Measurements from ENCODE around the gene SLC17A5.
"Not testable (repeated sequence)": the region's sequence is repeated elsewhere in the genome, so short reads cannot be mapped to it uniquely, and the experiment has no call there.

The SLC17A5 gene, protein sequence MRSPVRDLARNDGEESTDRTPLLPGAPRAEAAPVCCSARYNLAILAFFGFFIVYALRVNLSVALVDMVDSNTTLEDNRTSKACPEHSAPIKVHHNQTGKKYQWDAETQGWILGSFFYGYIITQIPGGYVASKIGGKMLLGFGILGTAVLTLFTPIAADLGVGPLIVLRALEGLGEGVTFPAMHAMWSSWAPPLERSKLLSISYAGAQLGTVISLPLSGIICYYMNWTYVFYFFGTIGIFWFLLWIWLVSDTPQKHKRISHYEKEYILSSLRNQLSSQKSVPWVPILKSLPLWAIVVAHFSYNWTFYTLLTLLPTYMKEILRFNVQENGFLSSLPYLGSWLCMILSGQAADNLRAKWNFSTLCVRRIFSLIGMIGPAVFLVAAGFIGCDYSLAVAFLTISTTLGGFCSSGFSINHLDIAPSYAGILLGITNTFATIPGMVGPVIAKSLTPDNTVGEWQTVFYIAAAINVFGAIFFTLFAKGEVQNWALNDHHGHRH

DNA sequence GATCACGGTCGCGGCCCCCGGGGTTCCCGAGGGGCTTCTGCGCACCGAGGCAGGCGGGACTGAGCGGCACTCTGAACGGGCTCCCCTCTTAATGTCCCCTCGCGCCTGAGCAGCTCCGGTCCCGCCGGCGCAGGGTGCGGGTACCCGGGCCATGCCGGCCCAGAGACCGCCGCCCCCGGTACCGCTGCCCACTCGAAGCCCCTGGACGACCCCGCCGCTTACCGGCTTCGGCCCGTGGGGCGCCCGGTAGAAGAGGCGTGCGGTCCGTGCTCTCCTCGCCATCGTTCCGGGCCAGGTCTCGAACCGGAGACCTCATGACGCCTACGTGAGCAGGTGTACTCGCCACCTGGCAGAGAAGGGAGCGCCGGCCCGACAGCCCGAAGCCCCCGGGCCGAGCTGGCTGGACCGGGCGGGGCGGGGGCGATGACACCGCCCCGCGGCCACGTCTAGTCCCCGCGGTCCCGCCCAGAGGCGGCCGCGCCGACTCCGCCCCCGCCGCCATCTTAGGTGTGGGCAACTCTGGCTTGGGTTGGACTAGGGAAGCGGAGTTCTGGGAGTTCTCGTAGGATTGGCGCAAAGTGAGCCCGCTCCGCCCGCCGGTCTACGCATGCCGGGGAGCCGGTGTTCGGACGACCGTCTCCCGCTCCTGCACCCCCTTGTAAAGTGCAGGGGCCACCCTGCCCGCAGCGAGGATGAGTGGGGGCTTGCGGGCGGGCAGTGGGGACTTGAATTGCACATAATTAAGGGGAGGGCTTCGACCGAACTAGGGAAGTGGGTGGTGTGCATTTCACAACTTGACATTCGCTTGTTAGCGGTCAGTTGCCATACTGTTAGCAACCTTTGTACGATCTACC, at the start of gene SLC17A5:
TSS of gene SLC17A5 (minus strand) at position 422 of the 854 bp plus-strand sequence. CDS start at position 316, 106 bp downstream.
- DNase-seq (ENCODE audit: low read depth, low spot score), result peak; percentile 68

DNA sequence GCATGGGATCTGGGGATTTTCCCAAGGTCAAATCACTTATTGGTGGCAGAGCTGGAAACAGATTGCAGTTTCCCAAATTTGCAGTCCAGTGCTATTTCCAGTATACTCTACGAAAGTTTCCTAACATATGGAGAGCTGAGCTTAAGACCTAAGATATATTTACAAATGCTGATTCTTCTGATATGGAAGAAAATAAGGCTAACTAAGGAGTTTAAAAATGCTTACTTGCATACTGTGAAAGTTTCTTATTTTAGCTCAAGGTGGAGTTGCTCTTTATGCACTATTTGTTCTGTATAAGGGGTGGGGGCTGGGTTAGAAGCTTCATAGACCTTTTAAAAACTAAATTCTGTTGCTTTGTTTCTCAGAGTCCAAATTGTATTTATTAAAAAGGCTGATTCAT, 49.7 kb upstream of the SLC17A5 start:
- DNase-seq (ENCODE audit: low read depth, low spot score), result no peak

DNA sequence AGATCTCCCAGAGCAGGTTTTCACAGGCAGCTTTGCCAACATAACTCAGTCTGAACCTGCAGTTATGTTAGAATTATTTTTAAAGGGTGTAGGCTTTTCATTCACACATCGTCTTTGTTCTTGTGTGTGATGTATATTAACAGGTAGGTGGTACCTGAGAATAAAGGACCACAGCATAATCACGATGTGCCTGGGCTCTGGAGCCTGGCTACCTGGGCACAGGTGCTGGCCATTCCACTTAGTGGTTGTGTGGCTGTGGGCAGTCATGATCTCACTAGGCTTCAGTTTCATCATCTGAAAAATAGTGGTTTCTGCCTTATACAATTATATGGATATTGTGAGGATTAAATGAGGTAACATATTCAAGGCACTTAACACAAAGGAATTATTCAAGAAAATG, 48.7 kb upstream of the SLC17A5 start:
- no peak for DNase-seq (ENCODE audit: low read depth, low spot score)

DNA sequence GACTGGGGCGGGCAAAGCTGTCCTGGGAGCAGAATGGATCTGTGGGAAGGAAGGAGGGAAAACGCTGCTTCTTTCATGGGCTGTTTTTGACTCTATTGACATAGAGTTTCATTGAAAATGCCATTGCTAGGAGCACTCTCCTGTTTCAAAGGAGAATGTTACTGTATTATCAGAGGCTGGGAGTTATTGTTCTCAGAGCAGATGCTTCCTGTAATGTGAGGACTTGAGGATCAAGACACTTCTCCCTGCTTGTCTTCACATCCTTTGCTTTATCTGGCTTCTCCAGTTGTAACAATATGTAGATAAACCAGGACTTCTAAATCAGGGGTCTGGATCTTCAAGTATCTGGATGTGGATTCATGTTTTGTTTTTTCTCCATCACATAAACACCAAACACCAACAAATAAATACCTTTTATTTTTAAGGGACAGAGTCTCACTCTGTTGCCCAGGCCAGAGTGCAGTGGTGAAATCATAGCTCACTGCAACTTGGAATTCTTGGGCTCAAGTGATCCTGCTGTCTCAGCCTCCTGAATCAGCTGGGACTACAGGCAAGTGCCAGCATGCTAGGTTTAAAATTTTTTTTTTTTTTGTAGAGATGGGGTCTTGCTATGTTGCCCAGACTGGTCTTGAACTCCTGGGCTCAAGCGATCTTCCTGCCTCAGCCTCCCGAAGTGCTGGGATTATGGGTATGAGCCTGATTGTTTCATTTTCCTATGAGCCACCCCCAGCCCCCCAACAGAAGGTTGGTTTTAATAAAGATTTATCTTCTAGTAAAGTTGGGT, 46.1 kb upstream of the SLC17A5 start:
- DNase-seq (ENCODE audit: low read depth, low spot score), result no peak

DNA sequence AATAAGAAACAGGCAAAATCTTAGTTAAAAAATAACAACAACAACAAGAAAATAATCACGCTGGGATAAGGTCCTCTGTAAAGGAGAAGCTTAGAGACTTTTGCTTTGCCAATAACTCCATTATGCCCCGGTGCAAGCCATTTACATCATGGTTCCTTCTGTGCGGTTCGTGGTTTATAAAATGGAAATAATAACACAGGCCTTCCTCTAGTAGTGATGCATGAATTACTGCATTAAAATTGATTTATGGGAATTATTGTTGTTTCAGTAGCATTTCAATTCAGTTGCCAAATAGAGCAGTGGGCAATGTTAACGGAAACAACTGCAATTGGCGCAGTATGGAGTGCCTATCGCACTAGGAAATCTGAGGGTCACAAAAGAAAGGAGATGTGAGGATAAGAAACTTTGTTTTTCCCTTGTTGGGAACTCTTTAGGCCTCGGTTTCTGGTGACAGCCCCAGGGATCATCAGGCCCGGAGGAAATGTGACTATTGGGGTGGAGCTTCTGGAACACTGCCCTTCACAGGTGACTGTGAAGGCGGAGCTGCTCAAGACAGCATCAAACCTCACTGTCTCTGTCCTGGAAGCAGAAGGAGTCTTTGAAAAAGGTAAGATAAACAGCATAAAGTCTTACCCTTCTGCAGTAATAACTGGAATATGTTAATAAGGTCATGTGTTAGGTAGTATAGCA, 43.3 kb upstream of the SLC17A5 start:
- DNase-seq (ENCODE audit: low read depth, low spot score), result no peak

DNA sequence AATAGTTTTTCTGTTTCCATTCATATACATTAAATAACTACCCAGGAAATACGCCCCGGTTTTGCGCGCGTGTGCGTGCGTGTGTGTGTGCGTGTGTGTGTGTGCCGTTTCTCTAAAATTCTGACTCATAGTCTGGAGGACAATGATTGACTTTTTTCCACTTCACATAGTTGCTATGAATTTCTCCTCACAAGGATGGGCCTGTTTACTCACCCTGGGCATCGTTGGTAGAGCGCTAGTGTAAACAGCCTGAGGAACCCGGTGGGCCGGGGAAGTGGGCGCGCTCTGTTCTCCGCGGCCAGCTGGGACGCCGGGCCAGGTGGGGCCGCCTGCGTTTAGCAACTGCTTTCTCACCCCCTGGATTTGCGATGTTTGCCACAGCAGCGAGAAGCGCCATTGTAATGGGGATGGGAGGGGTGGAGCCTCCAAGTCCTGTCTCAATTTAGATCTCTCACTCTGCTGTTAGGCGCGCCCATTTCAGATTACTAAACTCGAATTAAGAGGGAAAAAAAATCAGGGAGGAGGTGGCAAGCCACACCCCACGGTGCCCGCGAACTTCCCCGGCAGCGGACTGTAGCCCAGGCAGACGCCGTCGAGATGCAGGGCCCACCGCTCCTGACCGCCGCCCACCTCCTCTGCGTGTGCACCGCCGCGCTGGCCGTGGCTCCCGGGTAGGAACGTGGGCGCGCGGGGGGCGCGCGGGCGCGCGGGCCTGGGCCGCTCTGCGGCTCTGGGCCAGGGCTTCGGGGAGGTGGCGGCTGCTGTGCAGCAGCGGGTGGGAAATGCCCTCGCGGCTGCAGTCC, 42.0 kb upstream of the SLC17A5 start, which contains the start of gene CD109:
TSS of gene CD109 (plus strand) at position 585 of the 803 bp plus-strand sequence. CDS start at position 598, 13 bp downstream.
- DNase-seq (ENCODE audit: low read depth, low spot score), result no peak

DNA sequence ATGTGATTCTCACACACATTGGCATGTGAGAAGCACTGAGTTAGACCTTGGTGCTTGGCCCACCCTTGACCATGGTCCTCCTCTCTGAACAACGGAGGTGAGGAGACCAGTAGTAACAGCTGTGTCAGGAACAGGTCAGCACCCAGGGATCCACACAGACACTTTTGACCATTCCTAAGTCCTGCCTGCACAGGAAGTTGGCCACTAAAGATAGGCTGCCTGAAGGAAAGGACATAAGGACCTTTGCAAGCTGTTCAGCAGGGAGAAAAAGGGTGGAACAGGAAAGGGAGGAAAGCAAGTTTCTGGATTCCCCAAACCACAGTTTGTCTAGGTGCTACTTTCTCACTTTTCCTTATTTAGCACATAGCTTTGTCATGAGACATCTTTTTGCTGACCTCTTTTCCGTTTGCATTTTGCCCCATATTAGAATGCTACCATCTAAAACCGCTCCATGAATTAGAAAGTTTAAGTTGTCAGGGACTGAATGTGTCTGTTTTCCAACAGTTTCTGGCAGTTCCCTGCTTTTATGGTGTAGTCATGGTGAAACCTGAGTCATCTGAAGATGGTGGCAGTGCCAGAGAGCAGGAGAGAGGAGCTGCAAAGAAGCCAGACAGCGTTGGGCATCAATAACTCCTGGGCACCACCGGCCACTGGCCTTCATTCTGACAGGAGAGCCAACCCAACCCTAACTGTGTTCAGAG, 41.1 kb upstream of the SLC17A5 start:
- DNase-seq (ENCODE audit: low read depth, low spot score), result no peak

DNA sequence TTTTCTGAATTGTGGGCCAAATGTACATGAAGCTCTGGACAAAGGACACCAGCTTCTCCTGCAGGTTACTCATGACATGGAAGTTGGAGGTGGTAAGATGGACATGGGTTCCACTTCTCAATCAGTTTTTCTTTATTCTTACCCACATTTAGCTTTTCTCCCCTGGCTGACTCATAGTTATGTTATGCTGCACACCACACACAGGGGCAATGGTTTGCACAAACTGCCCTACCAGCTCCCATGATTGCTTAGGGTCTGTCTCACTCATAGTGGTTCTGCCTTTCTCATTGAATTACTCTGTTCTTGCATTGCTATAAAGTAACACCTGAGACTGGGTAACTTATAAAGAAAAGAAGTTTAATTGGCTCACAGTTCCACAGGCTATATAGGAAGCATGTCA, 37.7 kb upstream of the SLC17A5 start:
- no peak for DNase-seq (ENCODE audit: low read depth, low spot score)

DNA sequence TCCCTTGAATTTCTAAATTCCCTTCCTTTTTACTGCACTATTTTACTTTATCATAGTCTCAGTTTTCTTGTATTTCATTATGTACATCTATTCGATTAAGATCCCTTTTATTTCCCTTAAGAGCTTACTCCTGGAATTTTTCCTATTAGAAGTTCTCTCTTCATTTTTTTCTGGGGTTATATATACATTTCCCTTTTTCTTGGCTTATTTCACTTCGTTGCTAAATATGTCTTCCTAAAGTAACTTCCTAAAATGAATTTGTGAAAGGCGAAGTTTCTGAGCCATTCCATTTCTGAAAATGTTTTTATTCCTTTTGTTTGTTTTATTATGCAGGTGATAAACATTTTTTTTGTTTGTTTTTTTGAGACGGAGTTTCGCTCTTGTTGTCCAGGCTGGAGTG, 36.3 kb upstream of the SLC17A5 start:
- DNase-seq (ENCODE audit: low read depth, low spot score), result no peak

DNA sequence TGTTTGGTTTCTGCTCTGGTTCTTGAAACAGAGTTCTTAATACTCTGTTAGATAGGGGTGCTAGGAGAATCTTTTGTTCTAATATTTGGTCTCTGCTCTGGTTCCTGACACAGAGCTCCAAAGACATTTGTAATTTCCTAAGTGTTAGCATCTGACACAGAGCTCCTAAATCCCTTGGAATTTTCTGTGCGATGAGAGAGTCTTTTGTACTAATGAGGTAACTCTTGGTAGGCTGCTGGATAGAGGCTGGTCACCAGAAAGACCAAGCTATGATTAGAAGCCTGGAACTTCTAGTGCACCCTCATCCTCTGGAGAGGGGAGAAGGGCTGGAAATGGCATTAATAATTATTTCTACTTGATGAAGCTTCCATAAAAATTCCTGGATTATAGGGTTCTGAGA, 34.6 kb upstream of the SLC17A5 start:
- no peak for DNase-seq (ENCODE audit: low read depth, low spot score)

DNA sequence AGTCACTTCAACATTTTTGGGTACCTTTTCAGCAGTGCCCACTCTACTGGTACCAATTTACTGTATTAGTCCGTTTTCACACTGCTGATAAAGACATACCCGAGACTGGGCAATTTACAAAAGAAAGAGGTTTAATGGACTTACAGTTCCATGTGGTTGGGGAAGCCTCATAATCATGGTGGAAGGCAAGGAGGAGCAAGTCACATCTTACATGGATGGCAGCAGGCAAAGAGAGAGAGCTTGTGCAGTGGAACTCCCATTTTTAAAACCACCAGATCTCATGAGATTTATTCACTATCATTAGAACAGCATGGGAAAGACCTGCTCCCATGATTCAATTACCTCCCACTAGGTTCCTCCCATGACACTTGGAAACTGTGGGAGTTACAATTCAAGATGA, 29.8 kb upstream of the SLC17A5 start:
- not testable (repeated sequence) for DNase-seq (ENCODE audit: low read depth, low spot score)

DNA sequence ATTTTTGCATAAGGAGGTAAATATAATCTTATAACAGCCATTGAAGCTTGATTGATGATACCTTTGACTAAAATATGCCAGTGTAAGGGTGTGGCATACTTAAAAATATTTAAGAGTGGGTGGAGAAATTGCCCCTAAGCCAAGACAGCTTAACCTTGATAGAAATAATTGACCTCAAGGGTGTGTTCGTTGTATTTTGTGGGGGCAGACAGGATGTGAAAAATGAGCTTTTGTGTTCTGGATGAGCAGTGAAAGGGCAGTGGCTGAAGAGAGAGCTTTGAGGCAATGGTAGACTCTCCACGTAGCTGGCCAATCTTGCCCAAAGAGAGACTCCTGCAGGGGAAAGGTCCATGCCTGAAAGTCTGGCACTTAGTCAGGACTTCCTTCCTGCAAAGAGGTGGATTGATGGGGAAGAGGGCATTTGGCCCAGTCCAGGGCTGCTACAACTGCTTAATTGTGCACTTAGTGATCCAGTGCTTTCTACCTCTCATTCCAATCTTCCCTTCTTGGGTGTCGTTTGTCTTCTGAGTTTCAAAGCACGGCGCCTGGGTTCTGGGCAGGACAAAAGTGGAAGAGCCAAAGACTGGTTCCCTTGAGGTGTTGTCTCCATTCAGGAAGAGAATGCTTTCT, 26.6 kb upstream of the SLC17A5 start:
- no peak for DNase-seq (ENCODE audit: low read depth, low spot score)

DNA sequence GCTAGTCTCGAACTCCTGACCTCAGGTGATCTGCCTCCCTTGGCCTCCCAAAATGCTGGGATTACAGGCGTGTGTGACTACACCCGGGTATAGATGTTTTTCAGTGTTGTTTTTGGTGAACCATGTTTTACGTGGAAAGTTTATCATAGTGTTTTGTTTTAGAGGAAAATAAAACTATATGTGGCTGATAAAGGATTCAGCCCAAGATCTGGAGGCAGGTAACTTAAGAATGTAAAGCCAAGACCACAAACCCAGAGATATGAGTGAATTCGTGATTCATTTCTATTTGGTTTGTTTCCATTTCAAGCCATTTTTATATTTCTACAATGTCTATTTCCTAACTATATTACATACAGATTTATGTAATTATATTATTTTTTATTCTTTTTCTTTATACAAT, 26.1 kb upstream of the SLC17A5 start:
- not testable (repeated sequence) for DNase-seq (ENCODE audit: low read depth, low spot score)

DNA sequence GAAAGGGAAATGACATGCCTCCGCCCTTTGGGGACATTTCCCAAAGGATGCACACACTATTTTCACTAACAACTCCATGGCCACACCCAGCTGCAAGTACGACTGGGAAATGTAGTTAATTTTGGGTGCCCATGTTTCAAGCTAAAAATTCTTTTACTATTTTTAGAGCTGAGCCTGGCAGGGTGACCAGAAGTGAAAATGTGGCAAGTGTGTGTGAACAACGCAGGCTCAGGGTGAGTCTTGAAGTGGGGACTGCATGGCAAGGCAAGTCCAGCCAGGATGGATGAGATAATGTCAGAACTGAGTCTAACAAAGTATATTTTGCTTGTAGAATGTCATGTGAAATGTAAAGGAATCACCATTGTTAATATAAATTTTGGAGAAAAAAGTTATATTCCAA, 25.2 kb upstream of the SLC17A5 start:
- no peak for DNase-seq (ENCODE audit: low read depth, low spot score)

DNA sequence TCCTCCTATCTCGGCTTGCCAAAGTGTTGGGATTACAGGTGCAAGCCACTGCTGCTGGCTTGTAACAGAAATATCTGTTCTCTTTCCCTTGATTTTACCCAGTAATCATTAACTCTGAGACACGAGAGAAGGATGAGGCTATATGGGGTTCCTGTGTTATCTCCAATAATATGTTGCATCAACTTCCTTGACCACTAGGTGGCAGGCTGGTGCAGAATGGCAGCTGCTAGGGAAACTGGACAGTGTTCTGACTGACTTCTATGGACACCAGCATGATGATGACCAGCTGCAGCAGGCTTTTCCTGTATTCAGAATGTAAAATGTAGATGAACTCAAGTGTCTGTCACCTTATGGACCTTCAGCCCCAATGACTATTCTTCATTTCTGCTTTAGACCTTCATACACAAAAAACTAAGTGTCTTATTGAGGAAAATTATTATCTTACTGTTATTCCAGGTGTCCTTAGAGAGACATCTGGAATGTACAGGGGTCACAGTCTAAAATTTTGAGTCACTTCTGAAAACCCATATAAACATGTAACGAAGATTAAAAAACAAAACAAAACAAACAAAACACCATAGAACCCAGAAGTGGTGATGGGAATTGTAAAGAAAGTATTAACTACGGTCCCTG, 21.8 kb upstream of the SLC17A5 start:
- peak; percentile 67 for DNase-seq (ENCODE audit: low read depth, low spot score)

DNA sequence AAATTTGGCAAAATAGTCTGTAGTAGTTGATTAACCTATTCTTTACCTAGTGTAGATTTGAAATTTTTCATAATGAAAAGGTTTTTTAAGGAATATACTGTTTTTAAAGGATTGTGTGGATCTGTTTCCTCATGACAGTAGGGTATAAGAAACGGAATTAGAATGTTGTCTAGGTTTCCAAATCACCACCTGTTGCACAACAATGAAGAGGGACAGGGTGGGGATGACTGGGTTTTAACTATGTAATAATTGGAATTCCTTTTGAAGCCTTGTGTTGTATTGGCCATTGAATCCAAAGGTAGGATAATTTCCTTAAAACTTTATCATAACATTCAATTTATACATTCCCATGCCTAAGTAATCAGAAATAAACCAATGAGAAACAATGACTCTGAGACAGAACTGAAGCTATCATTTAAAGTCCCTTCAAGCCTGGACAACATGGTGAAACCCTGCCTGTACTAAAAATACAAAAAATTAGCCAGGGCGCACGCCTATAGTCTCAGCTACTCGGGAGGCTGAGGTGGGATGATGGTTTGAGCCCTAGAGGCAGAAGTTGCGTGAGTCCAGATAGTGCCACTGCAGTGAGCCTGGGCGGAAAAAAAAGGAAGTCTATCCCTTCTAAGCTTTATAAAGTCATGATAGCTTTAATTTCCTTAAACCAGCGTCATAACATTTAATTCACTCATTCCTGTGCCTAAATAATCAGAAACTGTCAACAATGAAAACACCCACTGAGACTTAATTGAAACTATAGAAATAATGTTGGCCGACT, 18.3 kb upstream of the SLC17A5 start:
- no peak for DNase-seq (ENCODE audit: low read depth, low spot score)

DNA sequence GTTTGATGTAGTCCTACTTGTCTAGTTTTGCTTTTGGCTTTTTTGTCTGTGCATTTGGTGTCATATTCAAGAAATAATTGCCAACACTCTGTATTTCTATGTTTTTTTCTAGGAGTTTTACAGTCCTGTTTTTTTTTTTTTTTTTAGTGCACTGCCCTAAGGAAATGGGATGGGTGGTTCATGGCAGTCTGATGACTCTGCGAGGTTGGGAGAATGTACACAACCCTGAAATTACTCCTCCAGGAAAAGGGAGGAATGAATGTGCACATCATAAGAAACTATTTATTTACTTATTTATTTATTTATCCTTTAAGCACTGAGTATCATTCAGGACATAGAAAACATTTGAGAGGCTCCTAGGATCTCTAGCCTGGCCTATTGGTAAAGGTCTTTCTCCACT, 15.2 kb upstream of the SLC17A5 start:
- no peak for DNase-seq (ENCODE audit: low read depth, low spot score)

DNA sequence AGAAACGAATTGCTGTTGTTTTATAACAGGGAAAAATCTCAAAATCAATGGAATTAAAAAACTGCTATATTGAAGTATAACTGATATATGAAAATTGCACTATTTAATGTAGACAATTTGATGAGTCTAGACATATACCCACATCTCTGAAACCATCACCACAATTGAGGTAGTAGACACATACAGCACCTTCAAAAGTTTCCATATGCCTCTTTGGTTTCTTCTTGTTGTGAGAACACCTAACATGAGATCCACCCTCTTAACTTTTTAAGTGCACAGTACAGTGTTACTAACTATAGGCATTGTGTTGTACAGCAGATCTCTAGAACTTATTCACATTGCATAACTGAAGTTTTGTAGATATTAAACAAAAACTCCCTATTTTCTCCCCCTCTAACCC, 14.0 kb upstream of the SLC17A5 start:
- no peak for DNase-seq (ENCODE audit: low read depth, low spot score)

Measured in brain pericyte (primary cell).